H1 (cell line): ENCODE results near the gene USP6.
"Not testable (repeated sequence)": the region's sequence is repeated elsewhere in the genome, so short reads cannot be mapped to it uniquely, and the experiment has no call there.

Experiments
- CTCF ChIP-seq, 3 experiments: IDR thresholded peaks; 1 replicate in 2 of 3; 2 replicates in 1 of 3; pipeline versions ENCODE4 v1.5.1 to v1.6.1; 2011; ENCODE audit warnings: low read length in 3 of 3, mild to moderate bottlenecking in 3 of 3, inconsistent platforms in 2 of 3, low read depth in 1 of 3, moderate library complexity in 1 of 3; ENCODE audit not compliant: insufficient read depth in 1 of 3; ENCODE audit errors: control extremely low read depth in 1 of 3
- JUND ChIP-seq: IDR thresholded peaks from 2 replicates; pipeline ENCODE4 v1.6.1; 2011; ENCODE audit warnings: mild to moderate bottlenecking, improper control_type of control experiment, low read length
- KDM5A ChIP-seq: fragments of 200-600 bp; IDR thresholded peaks from 2 replicates; pipeline ENCODE4 v1.7.1; 2012; ENCODE audit warnings: mild to moderate bottlenecking, low read length, inconsistent platforms, mixed read lengths
- SP4 ChIP-seq: IDR thresholded peaks from 2 replicates; pipeline ENCODE4 v1.6.1; 2012; ENCODE audit warnings: low read length, inconsistent platforms
- TF ChIP-seq, protein P1 (sequence below): IDR thresholded peaks from 2 replicates; pipeline ENCODE4 v1.6.1; 2012; ENCODE audit warnings: inconsistent platforms

- TF ChIP-seq, protein P1, sequence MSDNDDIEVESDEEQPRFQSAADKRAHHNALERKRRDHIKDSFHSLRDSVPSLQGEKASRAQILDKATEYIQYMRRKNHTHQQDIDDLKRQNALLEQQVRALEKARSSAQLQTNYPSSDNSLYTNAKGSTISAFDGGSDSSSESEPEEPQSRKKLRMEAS, result not testable (repeated sequence)
- not testable (repeated sequence) for TF ChIP-seq SP4; KDM5A; CTCF (IDR thresholded peaks at IDR 0.05; ENCODE audit: control extremely low read depth in 1 of 3, insufficient read depth in 1 of 3, low read depth in 1 of 3, low read length in 3 of 3); JUND
Observed at GRCh38 chr17:5077275-5077674, 38.6 kb upstream of the USP6 start.
